Brain microvascular endothelial cell (primary cell): ENCODE results near the gene FKBP8.

Experiments
- DNase-seq: peaks from one replicate; pipeline ENCODE4 v3.0.0-alpha.2; 2020
- H3K27ac ChIP-seq: fragments of 250-450 bp; sonication (Bioruptor Pico); 2 replicates; pipeline ENCODE4 v1.5.1; 2020; ENCODE audit warnings: mild to moderate bottlenecking, moderate library complexity
- H3K27me3 ChIP-seq: fragments of 250-450 bp; sonication (Bioruptor Pico); replicated peaks from 2 replicates; pipeline ENCODE4 v1.5.1; 2020; ENCODE audit warnings: mild to moderate bottlenecking
- H3K36me3 ChIP-seq: fragments of 250-450 bp; sonication (Bioruptor Pico); replicated peaks from 2 replicates; pipeline ENCODE4 v1.5.1; 2020; ENCODE audit warnings: mild to moderate bottlenecking
- H3K4me3 ChIP-seq: 2 replicates; pipeline ENCODE4 v1.5.1; 2011; ENCODE audit warnings: low read depth, mild to moderate bottlenecking, control low read depth, low read length, moderate library complexity
- CTCF ChIP-seq: IDR thresholded peaks from 2 replicates; pipeline ENCODE4 v1.5.1; 2011; ENCODE audit warnings: low read depth, mild to moderate bottlenecking, moderate library complexity, low read length, control low read depth, inconsistent platforms; ENCODE audit errors: missing control alignments
- in situ Hi-C: cut with HindIII; loops from 2 replicates; pipeline ENCODE4 v1.10.0; 2017; ENCODE audit warnings: low sequenced_read_pairs, low pct_ligation_motif_present

FKBP8 gene

DNA sequence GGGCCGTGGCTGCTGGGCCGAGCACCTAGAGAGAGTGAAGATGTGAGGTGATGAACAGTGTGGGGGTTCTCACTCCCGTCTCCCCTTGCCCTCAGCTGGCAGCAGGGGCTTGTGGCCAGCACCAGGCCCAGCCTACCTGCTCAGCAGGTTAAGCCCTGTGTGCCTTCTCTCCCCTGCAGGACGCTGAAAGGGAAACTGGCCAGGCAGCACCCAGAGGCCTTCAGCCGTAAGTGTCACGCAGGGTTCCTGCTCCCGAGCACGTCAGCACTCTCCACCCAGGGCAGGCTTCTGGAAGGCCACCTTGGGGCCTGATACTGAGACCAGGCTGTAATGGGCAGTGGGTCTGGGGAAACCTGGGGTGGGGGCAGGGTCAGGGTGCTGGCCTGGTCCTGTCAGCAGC is 23.6 kb upstream of the FKBP8 start:
- Histone ChIP-seq H3K27me3 (no peaks in the 10 kb centered on the region), H3K4me3 (no peak overlapping the region), H3K27ac (no peak overlapping the region), H3K36me3 (peaks cover 65% of the 10 kb centered on the region)
- DNase-seq: no peak
- TF ChIP-seq CTCF: no peak
- in situ Hi-C loops: no loop called here

DNA sequence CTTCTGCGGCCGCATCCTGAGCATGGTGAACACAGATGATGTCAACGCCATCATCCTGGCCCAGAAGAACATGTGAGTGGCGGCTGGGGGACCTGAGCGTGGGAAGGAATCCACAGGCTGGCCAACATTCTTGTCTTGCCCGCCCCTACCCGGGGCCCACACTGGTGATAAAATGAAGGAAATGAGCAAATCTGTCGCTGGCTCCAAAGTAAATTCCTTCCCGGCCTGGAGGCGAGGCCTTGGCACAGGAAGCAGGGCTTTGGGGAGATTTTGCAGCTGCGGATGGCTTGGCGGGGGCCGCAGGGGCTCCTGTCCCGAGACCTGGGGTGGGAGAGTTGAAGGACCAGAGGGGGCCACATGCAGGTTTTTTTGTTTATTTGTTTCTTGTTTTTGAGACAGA is 18.7 kb upstream of the FKBP8 start:
- H3K27ac ChIP-seq: no peak overlapping the region
- peaks cover 42% of the 10 kb centered on the region for H3K36me3 ChIP-seq
- TF ChIP-seq CTCF: no peak
- no peak for DNase-seq
- no peaks in the 10 kb centered on the region for H3K27me3 ChIP-seq
- no peak overlapping the region for H3K4me3 ChIP-seq
- in situ Hi-C loops: no loop called here

- Histone ChIP-seq H3K4me3 (no peak overlapping the region), H3K36me3 (peaks cover 21% of the 10 kb centered on the region), H3K27me3 (no peaks in the 10 kb centered on the region), H3K27ac (no peak overlapping the region)
- DNase-seq: no peak
- no peak for TF ChIP-seq CTCF
- in situ Hi-C loops: no loop called here
Measured at GRCh38 chr19:18559685-18560084, 16.3 kb upstream of the FKBP8 start.

DNA sequence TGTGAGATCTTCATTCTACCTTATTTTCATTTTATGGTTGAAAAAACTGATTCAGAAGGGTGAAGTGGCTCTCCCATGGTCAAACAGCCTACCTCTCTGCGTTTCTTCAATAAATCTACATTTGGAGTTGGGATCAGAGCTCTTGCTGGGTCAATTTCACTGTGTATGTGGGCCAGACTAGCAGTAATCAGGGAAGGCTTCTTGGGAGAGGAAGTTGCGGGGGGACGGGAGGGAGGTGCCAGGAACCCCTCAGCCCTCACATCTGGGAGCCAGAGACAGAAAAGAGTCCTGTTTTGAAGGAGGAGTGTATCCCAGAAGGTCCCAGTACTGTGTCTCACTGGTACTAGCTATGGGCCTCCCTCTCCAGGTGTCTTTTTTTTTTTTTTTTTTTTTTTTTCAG is 15.2 kb upstream of the FKBP8 start:
- Histone ChIP-seq H3K36me3 (peaks cover 11% of the 10 kb centered on the region), H3K27ac (peak overlapping the region; percentile 80), H3K27me3 (no peaks in the 10 kb centered on the region), H3K4me3 (peak overlapping the region; percentile 99)
- DNase-seq: no peak
- in situ Hi-C loops: no loop called here
- no peak for TF ChIP-seq CTCF

- Histone ChIP-seq H3K4me3 (peak overlapping the region; percentile 99), H3K27ac (peak overlapping the region; percentile 80), H3K36me3 (peaks cover 11% of the 10 kb centered on the region), H3K27me3 (no peaks in the 10 kb centered on the region)
- no peak for TF ChIP-seq CTCF
- in situ Hi-C loops: no loop called here
- DNase-seq: no peak
Measured at GRCh38 chr19:18558202-18558555, 14.8 kb upstream of the FKBP8 start.

- Histone ChIP-seq H3K36me3 (peaks cover 8% of the 10 kb centered on the region), H3K4me3 (peak within 1 kb of the TSS; percentile 99), H3K27ac (peak within 1 kb of the TSS; percentile 80), H3K27me3 (no peaks in the 10 kb centered on the region)
- DNase-seq: peak; percentile 98
- in situ Hi-C loops: no loop called here
- TF ChIP-seq CTCF: no peak
Measured at GRCh38 chr19:18557411-18558201, 14.2 kb upstream of the FKBP8 start, which contains the start of gene KXD1. Gene KXD1 (plus strand): TSS chr19:18557870. CDS start chr19:18562057, 4,187 bp downstream.
